Activated T-helper 9 cell treated with anti-CD3 and anti-CD28 coated beads, Interleukin-2, amount 50 U/mL, for 16 hours (primary cell): Measurements from ENCODE around the gene GP1BB.
"Not testable (repeated sequence)": the region's sequence is repeated elsewhere in the genome, so short reads cannot be mapped to it uniquely, and the experiment has no call there.

Experiments
- DNase-seq: peaks from one replicate; pipeline ENCODE4 v3.0.0-alpha.2; 2020; ENCODE audit warnings: low read depth

The GP1BB gene

DNA sequence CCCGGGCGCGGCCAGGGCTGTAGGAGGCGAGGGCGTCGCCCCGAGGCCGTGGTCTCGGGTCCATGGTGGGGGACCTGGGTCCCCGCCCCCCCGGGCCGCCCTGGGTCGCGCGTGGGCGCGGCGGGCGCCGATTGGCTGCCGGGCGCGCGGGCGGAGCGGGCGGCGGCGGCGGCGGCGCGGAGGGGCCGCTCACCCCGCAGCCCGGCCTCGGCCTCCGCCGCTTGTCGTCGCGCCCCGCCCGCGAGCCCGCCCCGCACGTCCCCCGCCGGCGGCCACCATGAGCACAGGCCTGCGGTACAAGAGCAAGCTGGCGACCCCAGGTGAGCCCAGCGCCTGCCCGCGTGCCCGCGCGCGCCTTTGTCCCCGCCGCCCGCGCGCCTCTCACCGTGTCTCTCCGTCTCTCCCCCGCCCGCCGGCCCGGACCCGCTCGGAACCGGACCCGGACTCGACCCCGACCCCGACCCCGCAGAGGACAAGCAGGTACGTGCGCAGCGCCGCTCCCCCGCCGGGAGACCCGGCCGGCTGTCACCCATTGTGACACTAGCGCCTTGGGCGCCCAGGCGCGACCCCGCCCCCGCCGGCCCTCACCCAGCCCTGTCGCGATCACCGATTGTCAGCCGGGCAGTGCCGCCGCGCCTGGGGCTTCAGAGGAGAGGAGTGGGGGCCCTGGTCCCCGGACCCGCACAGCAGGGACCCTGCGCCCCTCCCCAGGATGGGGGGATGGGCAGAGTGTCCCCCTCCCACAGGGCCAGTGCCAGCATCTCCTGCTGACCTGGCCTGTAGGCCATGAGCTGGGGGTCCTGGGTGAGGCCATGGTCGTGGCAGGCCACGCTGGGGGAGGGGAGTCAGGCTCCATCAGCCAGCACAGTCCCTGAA, 8.8 kb upstream of the GP1BB start, which contains the start of gene SEPTIN5:
TSS of gene SEPTIN5 (plus strand) at position 192 of the 876 bp plus-strand sequence. CDS start at position 278, 86 bp downstream.
- no peak for DNase-seq

DNA sequence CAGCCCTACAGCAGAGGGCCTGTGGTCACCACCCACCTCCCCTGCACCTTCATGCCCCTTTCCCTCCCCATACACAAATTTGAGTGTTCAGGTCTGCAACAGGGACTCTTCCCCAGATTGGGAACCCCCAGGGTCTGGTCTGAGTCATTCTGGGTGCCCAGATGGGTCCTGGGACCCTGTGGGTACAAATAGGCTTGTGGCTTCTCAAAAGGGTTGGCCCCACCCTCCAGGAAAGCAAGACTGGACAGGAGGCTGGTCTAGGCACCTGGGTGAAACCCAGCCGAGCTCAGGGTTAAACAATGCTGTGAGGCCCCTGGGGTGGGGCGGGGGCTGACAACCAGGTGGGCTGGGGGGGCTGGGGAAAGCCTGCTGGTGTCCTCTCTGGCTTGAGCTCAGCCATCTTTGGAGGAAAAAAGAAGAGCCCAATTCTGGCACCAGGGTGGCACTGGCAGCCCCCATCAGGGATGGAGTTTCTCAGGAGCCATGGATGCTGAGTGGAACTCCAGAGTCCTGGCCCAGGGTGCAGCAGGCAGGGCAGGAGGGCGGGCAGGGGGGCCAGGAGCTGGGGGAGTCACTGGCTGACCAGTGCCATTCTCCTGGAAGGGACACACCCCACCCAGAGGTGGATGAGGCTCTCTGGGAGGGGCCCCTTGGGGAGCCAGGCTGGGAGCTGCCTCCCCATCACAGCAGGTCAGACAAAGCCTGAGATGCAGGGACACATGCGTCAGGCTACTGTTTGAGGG, 8.0 kb upstream of the GP1BB start:
- no peak for DNase-seq

DNA sequence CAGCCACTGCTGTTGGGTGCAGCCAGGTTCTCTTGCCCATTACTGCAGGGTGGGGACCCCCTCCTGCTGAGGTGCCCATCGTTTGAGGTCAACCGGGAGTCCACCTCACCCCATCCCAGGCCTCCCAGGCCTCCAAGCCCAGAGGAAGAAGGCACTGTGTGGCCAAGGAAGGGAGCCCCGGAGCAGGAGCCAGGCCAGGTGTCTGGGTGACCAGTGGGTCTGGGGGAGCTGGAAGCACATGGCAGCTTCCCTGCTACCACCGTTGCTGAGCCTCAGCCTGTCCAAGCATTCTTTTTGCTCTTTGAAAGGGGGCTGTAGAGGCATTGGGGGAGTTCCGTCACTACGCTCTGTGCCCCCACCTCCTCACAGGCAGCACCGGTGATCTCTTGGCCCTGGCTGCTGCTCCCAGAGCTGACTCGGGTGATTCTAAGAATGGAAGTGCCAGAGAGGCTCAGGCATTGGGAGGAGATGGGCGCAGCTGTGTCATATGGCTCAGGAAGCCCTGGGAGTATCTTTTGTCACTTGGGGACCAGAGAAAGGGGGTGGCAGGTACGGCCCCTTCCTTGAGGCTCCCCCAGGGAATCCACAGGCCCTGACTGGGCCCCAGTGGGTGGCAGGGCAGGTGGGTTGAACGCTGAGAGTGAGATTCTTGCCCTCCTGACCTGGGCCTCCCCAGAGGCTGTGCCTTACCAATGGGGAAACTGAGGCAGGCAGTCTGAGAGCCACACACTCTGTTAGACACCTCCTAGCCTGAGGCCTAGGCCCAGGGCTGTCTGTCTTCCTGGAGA, 7.1 kb upstream of the GP1BB start:
- no peak for DNase-seq

DNA sequence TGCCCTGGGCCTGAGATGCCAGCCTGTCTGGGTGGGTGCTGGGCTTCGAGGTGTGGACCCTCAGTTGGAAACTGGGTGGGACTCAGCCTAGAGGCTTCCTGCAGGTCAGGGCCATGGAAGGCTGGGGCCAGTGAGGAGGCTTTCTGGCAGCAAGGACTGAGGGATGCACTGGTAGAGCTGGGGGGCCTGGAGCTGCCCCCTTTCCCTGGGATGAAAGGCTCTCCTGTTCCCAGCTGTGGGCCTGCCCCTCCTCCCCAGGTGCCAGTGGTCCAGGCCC, 6.6 kb upstream of the GP1BB start:
- DNase-seq = no peak

DNA sequence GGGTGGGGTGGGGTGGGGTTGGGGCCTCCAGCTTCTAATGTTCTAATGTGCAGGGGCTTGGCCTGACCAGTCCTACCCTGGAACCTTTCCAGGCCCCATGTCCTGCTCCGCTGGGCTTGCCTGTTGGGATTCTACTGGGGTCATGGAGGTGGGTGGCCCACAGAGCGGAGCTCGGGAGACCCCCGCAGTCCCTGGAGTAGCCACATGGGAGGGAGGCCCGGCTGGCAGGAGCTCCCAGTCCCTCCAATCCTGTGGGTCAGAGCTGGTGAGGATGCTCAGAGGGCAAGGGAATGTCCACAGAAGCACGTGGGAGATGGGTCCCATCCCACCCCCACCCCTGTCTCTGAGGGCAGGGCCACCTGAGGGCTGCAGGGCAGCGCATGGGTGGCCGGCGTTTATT, 6.2 kb upstream of the GP1BB start:
- DNase-seq = no peak

DNA sequence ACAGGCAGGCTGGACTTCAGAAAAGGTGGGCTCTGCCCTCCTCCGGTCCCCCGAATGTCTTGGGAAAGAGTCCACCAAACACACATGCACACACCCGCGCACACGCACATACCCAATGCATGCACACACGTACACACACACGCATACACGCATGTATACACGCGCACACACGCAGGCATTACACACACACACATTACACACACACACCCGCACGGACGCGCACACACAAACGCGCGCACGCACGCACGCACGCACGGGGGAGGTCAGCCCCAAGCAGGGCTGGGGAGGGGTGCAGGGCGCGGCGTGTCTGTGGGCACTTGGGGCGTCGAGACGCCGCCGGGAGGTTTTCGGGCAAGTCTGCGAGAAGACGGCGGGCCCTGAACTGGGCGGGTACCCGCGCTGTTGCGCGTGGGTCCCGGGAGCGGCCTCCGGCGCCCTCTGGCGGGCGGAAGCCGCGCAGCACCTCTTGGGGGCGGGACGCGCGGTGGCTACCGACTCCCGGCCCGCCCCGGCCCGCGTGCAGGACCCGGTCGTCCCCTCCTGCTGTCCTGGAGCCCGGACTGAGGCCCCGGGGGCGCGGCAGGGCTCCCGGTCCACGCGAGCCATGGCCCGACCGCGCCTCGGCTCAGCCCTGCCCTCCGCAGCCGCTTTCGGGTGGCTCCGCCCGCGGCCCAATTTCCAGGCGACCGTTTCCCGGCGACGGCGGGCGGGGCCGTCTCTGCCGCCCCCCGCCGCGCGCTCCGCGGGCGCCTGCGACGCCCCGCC, 5.5 kb upstream of the GP1BB start:
- peak; percentile 72 for DNase-seq

DNA sequence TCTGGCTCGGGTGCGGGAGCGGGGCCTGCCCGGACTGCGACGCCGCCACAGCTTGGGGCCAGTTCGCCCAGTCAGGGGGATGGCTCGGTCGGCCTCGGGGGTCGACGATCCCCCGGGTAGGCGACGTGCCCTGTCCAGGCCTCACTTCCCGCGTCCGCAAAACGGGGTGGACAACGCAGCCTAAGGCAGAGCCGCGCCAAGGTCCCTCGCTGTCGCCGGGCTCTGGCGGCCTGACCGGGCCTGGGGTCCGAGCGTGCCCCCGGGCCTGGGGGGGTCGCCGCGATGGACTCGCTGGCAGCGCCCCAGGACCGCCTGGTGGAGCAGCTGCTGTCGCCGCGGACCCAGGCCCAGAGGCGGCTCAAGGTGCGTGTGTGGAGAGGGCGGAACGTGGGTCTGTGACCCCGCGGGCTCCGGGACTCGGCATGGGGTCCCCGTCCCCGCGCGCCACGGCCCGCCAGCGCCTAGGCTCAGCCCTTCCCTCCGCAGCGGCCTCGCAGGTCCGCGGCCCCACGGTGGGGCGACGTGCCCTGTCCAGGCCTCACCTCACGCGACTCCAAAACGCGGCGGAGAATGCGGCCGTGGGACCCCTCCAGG, 4.8 kb upstream of the GP1BB start:
- DNase-seq = no peak

DNA sequence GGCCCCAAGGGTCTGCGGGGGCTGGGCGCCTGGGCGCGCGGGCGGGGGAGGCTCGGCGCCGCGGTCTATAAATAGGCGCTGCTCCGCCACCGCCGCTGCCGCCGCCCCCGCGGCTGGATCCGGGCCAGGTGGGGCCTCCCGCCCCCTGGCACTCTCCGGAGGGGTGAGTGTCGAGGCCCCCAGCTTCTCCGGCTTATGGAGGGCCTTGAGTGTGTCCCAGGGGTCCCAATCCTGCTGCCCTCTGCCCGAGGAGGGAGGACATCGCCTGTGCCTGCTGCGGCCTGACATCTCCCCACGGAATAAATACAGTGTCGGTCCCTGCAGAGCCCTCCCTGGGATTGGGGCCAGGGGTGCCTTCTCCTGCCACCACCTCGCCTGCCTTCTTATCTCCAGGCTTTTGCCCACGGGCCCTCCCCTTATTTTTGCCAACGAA, 4.3 kb upstream of the GP1BB start:
- no peak for DNase-seq

DNA sequence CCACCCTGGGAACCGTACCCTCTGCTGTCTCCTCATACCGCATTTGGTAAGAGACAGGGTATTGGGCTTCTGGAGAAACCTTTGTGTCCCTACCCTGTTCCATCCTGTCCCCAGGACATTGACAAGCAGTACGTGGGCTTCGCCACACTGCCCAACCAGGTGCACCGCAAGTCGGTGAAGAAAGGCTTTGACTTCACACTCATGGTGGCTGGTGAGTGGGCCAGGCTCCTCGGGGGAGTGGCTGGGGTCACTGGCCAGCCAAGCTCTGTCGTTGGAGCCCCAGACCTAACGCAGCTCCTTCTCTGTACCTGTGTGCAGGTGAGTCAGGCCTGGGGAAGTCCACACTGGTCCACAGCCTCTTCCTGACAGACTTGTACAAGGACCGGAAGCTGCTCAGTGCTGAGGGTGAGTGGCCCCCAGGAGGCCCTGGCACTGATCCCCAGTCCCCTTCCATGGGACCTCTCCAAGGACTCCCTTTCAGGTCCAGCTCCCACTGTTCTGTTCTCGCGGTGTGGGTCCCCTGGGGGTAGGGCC, 3.8 kb upstream of the GP1BB start:
- no peak for DNase-seq

DNA sequence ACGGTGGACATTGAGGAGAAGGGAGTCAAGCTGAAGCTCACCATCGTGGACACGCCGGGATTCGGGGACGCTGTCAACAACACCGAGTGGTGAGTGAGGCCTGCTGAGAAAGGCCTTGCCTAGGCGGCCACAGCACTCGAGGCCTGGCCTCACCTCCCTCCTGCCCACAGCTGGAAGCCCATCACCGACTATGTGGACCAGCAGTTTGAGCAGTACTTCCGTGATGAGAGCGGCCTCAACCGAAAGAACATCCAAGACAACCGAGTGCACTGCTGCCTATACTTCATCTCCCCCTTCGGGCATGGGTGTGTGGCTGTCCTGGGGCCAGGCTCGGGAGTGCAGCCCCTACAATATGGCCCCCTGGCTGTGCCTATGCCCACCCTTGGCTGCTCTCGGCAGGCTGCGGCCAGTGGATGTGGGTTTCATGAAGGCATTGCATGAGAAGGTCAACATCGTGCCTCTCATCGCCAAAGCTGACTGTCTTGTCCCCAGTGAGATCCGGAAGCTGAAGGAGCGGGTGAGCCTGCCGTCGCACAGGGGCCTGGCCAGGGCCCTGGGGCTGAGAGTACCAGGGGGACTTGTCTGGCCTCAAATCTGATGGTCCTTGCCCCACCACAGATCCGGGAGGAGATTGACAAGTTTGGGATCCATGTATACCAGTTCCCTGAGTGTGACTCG, 3.0 kb upstream of the GP1BB start:
- no peak for DNase-seq

DNA sequence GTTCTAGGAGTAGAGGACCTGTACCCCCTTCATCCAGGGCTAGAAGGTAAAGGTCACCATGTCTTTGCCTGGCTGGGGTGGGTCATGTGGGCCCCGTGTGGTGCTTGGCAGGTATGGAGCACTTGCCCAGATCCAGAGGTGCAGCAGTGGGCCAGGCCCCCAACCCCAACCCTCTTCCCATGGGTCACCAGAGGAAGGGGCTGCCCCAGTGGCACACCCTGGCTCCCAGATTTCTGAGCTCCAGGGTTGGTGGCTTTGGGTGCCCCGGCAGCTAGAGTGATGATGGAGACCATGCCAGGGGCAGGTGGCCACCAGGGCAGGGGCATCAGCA, 2.4 kb upstream of the GP1BB start:
- no peak for DNase-seq

DNA sequence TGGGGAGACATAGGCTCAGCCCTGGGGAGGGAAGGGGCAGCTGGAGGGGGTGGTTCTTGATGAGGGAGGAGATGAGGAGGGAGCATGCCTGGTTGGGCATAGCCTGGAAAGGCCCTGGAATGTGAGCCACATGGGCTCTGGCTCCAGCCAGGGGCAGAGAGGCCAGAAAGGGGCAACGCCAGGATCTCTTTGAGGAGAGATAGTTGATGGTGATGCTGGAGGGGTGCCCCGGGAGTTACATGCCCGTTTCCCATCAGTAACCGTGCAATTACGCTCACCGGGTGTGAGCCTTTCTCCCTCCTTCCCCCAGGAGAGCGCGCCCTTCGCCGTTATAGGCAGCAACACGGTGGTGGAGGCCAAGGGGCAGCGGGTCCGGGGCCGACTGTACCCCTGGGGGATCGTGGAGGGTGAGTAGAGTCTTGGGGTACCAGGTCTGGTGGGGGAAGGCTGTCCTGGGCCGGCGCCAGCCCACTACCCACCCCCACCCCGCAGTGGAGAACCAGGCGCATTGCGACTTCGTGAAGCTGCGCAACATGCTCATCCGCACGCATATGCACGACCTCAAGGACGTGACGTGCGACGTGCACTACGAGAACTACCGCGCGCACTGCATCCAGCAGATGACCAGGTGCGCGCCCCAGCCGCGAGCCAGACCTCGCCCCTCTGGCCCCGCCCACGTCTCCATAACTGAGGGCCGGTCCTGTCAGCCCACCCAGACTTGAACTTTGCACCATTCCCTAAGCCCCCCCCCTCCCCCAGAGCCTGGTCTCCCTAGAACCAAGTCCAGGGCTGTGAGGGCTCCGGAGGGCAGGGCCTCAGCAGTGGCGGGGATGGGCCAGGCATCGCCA, 1.8 kb upstream of the GP1BB start:
- no peak for DNase-seq

DNA sequence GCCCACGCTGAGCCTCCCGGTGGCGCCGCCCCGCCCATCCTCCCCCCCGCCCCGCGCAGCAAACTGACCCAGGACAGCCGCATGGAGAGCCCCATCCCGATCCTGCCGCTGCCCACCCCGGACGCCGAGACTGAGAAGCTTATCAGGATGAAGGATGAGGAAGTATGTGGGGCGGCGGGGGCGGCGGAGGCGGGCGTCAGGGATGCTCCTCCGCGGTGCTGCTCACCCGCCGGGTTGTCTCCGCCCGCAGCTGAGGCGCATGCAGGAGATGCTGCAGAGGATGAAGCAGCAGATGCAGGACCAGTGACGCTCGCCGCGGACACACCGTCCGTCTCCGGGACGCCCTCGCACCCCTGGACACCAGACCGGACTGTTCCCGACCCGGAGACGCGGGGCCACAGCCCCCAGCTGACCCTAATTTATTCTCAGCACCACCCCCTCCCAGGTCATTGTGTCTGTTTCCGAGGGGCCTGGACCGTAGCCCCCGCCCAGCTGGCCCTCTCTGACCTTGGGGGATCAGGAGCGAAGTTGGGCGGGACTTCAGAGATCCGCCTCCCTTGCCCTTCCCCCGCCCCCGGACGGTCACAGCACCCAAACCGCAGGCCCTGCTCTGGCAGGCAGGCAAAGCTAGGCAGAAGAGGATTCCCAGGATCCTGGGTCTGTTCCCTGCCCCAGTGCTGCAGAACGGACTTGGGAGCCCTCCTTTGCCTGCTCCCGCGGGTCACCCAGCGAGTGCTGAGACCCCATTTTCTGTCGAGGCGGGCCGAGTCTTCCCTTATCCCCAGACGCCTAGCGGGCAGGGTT, 959 bp upstream of the GP1BB start:
- DNase-seq = no peak

DNA sequence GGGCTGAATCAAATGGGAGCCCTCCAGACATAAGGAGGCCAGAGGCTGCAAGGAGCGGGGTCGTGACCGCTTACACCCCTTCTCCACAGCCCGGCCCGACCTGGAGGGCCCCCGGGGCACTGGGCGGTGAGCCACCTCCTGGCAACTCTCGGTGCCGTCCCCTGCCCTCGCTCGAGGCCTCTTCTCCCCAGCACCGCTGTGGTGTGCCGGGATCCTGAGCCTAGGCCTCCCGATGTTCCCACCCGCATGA, 432 bp upstream of the GP1BB start:
- DNase-seq = no peak

DNA sequence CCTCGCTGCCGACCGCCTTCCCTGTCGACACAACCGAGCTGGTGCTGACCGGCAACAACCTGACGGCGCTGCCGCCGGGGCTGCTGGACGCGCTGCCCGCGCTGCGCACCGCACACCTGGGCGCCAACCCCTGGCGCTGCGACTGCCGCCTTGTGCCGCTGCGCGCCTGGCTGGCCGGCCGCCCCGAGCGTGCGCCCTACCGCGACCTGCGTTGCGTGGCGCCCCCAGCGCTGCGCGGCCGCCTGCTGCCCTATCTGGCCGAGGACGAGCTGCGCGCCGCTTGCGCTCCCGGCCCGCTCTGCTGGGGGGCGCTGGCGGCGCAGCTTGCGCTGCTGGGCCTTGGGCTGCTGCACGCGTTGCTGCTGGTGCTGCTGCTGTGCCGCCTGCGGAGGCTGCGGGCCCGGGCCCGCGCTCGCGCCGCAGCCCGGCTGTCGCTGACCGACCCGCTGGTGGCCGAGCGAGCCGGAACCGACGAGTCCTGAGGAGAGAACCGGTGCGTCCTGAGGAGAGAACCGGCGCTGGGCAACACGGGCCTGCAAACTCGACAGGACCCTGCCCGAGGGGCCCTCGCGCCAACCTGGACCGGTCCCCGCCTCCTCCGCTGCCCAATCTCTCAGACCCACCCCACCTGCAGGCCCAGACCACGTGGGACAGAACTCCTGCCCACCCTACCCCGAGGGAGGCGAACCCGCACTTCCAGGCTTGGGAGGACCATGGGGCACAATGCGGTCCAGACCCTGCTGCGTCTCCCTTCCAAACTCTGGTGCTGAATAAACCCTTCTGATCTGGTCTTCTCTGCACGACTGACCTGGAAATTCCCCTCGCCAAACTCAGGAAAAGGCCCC, 866 bp downstream of the GP1BB start:
- no peak for DNase-seq

DNA sequence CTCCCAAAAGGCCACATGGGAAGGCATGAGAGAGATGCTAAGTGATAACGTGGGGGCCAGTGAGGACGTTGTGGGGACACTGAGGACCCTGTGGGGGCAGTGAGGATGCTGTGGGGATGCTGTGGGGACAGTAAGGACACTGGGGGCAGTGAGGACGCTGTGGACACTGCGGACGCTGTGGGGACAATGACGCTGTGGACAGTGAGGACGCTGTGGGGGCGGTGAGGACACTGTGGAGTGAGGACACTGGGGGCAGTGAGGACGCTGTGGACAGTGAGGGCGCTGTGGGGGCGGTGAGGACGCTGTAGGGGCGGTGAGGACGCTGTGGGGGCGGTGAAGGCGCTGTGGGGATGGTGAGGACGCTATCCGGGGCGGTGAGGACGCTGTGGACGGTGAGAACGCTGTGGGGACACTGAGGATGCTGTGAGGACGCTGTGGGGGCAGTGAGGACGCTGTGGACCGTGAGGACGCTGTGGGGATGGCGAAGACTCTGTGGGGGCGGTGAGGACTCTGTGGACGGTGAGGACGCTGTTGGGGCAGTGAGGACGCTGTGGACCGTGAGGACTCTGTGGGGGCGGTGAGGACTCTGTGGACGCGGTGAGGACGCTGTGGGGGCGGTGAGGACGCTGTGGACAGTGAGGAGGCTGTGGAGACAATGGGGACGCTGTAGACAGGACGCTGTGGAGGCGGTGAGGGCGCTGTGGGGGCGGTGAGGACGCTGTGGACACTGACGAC, 1.8 kb downstream of the GP1BB start:
- no peak for DNase-seq

DNA sequence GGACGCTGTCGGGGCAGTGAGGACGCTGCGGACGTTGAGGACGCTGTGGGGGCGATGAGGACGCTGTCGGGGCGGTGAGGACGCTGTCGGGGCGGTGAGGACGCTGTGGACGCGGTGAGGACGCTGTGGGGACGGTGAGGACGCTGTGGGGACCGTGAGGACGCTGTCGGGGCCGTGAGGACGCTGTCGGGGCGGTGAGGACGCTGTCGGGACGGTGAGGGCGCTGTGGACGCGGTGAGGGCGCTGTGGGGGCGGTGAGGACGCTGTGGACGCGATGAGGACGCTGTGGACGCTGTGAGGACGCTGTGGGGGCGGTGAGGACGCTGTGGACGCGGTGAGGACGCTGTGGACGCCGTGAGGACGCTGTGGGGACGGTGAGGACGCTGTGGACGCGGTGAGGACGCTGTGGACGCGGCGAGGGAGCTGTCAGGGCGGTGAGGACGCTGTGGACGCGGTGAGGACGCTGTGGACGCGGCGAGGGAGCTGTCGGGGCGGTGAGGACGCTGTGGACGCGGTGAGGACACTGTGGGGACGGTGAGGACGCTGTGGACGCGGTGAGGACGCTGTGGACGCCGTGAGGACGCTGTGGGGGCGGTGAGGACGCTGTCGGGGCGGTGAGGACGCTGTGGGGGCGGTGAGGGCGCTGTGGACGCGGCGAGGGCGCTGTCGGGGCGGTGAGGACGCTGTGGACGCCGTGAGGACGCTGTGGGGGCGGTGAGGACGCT, 2.9 kb downstream of the GP1BB start:
- not testable (repeated sequence) for DNase-seq
